ENCODE measurements around the gene MRGPRX3. TPM values are rescaled to one million over a fixed set of nuclear protein-coding genes. Genes with fewer than 3 reads are reported as not detected.

The MRGPRX3 gene
- not detected for total RNA-seq (2013)
- polyA plus RNA-seq (not detected), polyA minus RNA-seq (not detected in 2 replicates), total RNA-seq (0 to 0.45 (median 0.03) reads per million in 11 experiments)

GRCh38 chr11:18132341-18132740 lies at the start of gene MRGPRX3:
Gene MRGPRX3, plus strand, starts transcription at chr11:18132571. Its CDS starts 4,632 bp downstream, at chr11:18137203.
- Histone ChIP-seq H4K20me1 (ENCODE audit: insufficient read depth, low read length) (no peaks in the 10 kb centered on the region), H3K4me3 (replicated peaks in 1 of 3; ENCODE audit: low read depth in 2 of 3, low read length in 3 of 3) (no peak within 1 kb of the TSS), H3K36me3 (replicated peaks in 1 of 2; ENCODE audit: control insufficient read depth in 1 of 2, insufficient read depth in 2 of 2, low read length in 2 of 2) (no peaks in the 10 kb centered on the region), H3K4me1 (ENCODE audit: control insufficient read depth in 1 of 2, insufficient read depth in 2 of 2, low read length in 2 of 2) (no peaks in the 10 kb centered on the region), H3K4me2 (replicated peaks; ENCODE audit: extremely low read depth, low read length, poor library complexity, severe bottlenecking) (no peak within 1 kb of the TSS), H3K9me3 (replicated peaks in 1 of 2; ENCODE audit: control insufficient read depth in 1 of 2, insufficient read depth in 1 of 2, low read length in 2 of 2) (no peaks in the 10 kb centered on the region), H3K27ac (ENCODE audit: low read depth in 1 of 2, low read length in 2 of 2) (no peak within 1 kb of the TSS), H3K79me2 (ENCODE audit: insufficient read depth, low read length) (no peaks in the 10 kb centered on the region), H3K27me3 (ENCODE audit: control insufficient read depth in 2 of 2, insufficient read depth in 2 of 2, low read length in 2 of 2) (peaks cover 3% of the 10 kb centered on the region in 2 donors), H2AFZ (ENCODE audit: insufficient read depth, low read depth, low read length, poor library complexity, severe bottlenecking) (no peak within 1 kb of the TSS), H3K9ac (ENCODE audit: insufficient read depth, low read length, poor library complexity, severe bottlenecking) (no peak within 1 kb of the TSS)
- Mint-ChIP-seq H3K36me3 (no peaks in the 10 kb centered on the region), H3K27me3 (ENCODE audit: low read depth in 3 of 3) (peaks cover 3 to 10% (median 8%) of the 10 kb centered on the region in 3 donors), H3K4me1 (no peaks in the 10 kb centered on the region), H3K9me3 (peaks cover 1 to 14% (median 4%) of the 10 kb centered on the region in 7 donors), H3K27ac (no peak within 1 kb of the TSS), H3K4me3 (no peak within 1 kb of the TSS)
- WGBS (ENCODE audit: insufficient coverage), result 100% methylated on average over 1 of the region's 3 CpGs
- no peak for DNase-seq
- intact Hi-C loops (cut with micrococcal nuclease), result no loop called here
- TF ChIP-seq CTCF (IDR thresholded peaks at IDR 0.05), result no peak

DNA sequence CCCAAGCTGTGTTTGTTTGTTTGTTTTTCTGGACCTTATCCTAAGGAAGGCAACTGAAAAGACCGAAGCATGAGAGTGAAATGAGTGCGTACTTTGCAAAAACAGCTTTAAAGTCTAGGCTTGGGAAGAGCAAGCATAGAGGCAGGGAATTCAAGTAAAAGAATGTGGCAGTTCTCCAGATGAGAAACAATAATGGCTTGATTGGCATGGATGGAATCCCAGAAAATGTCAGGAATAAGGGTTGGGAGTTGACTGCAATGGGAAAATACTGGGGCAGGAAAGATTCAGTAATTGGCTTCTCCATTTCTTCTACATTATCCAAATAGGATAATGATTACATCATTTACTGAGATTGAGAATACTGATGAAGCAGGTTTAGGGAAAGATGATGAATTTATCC lies 44.0 kb upstream of the MRGPRX3 start:
- no peaks in the 10 kb centered on the region for H4K20me1 ChIP-seq (ENCODE audit: insufficient read depth, low read length)
- H3K9ac ChIP-seq (ENCODE audit: insufficient read depth, low read length, poor library complexity, severe bottlenecking), result no peak overlapping the region
- H3K27ac ChIP-seq (ENCODE audit: low read depth in 1 of 2, low read length in 2 of 2), result no peak overlapping the region
- Mint-ChIP-seq H3K4me3 (no peak overlapping the region), H3K27me3 (ENCODE audit: low read depth in 3 of 3) (no peaks in the 10 kb centered on the region), H3K9me3 (no peaks in the 10 kb centered on the region), H3K4me1 (peaks cover 16% of the 10 kb centered on the region), H3K27ac (peak overlapping the region in 2 of 7 donors; percentile 66 to 73), H3K36me3 (peaks cover 70 to 77% of the 10 kb centered on the region in 2 donors)
- H2AFZ ChIP-seq (ENCODE audit: insufficient read depth, low read depth, low read length, poor library complexity, severe bottlenecking), result no peak overlapping the region
- 96% methylated on average over 2 of the region's 2 CpGs for WGBS (ENCODE audit: insufficient coverage)
- peaks cover 35 to 82% of the 10 kb centered on the region in 2 donors for H3K36me3 ChIP-seq (replicated peaks in 1 of 2; ENCODE audit: control insufficient read depth in 1 of 2, insufficient read depth in 2 of 2, low read length in 2 of 2)
- no peak for TF ChIP-seq CTCF (IDR thresholded peaks at IDR 0.05)
- H3K4me2 ChIP-seq (replicated peaks; ENCODE audit: extremely low read depth, low read length, poor library complexity, severe bottlenecking), result no peak overlapping the region
- H3K79me2 ChIP-seq (ENCODE audit: insufficient read depth, low read length), result no peaks in the 10 kb centered on the region
- intact Hi-C loops (cut with micrococcal nuclease), result no loop called here
- no peak for DNase-seq
- H3K4me1 ChIP-seq (ENCODE audit: control insufficient read depth in 1 of 2, insufficient read depth in 2 of 2, low read length in 2 of 2), result peaks cover 12 to 13% of the 10 kb centered on the region in 2 donors
- no peak overlapping the region for H3K4me3 ChIP-seq (replicated peaks in 1 of 3; ENCODE audit: low read depth in 2 of 3, low read length in 3 of 3)
- H3K27me3 ChIP-seq (ENCODE audit: control insufficient read depth in 2 of 2, insufficient read depth in 2 of 2, low read length in 2 of 2), result no peaks in the 10 kb centered on the region
- no peaks in the 10 kb centered on the region for H3K9me3 ChIP-seq (replicated peaks in 1 of 2; ENCODE audit: control insufficient read depth in 1 of 2, insufficient read depth in 1 of 2, low read length in 2 of 2)
